GM10266 (cell line): ENCODE data around the gene GRPEL2.

Source experiments
- DNase-seq: peaks from one replicate; pipeline ENCODE4 v3.0.0; 2012; ENCODE audit errors: extremely low spot score
- TF ChIP-seq, protein P1 (sequence below): IDR thresholded peaks from 2 replicates; pipeline ENCODE4 v1.5.1; 2012; ENCODE audit warnings: mild to moderate bottlenecking, low read depth; ENCODE audit not compliant: control insufficient read depth, insufficient read depth; ENCODE audit errors: missing control alignments

The GRPEL2 gene

DNA sequence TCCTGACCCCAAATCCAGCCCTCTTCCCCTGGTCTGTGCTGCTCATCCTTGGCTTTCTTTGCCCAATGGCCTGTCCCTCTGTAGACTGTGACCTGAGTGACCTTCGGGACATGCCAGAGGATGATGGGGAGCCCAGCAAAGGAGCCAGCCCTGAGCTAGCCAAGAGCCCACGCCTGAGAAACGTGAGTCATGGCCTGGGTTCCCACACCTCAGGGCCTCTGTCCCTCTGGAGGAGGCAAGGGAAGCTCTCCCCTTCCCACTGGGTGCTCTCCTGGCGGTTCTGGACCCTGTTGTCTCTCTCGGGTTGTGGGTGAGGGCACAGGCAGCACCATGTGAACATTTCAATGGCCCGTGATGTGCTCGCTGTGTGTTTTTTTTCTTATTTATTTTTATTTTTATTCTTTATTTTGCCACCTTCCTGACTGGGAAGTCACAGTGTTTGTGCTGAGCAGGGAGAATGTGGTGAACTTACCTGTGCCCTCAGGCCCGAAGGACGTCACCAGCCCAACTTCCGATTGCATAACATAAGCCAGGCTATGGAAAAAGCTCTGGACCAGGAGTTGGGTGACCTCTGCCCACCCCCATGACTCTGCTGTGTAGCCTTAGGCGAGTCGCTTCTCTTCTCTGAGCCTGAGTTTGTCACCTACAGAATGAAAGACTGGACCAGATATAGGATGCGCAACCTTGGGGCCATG lies 44.1 kb upstream of the GRPEL2 start:
- TF ChIP-seq, protein P1, sequence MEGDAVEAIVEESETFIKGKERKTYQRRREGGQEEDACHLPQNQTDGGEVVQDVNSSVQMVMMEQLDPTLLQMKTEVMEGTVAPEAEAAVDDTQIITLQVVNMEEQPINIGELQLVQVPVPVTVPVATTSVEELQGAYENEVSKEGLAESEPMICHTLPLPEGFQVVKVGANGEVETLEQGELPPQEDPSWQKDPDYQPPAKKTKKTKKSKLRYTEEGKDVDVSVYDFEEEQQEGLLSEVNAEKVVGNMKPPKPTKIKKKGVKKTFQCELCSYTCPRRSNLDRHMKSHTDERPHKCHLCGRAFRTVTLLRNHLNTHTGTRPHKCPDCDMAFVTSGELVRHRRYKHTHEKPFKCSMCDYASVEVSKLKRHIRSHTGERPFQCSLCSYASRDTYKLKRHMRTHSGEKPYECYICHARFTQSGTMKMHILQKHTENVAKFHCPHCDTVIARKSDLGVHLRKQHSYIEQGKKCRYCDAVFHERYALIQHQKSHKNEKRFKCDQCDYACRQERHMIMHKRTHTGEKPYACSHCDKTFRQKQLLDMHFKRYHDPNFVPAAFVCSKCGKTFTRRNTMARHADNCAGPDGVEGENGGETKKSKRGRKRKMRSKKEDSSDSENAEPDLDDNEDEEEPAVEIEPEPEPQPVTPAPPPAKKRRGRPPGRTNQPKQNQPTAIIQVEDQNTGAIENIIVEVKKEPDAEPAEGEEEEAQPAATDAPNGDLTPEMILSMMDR = no peak
- no peak for DNase-seq

DNA sequence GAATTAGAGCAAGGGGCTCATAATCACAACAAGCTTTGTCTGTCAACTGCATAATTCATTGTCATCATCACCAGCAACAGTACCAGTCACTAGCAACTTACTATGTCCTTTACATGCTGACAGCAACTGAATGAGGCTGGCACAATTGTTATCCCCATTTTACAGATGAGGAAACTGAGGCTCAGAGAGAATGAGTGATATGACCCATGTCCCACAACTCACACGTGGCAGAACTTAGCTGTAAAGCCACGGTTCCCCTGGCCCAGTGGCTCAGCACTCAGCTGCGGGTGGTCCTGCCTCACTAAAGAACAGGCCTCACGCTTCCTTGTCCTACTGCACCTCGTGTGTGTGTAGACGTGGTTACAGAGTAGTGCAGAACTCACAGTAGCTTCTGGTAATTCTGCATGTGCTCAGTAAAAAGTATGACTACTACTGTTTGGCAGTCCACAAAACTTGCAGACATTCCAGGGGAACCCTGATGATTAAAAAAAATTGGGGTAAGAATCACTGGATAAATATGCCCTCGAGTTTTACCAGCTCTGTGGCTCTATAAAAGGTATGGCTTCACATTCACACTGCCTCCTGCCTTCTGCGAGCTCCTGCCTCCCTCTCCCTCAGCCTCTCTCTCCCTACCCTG lies 43.4 kb upstream of the GRPEL2 start:
- DNase-seq = no peak

DNA sequence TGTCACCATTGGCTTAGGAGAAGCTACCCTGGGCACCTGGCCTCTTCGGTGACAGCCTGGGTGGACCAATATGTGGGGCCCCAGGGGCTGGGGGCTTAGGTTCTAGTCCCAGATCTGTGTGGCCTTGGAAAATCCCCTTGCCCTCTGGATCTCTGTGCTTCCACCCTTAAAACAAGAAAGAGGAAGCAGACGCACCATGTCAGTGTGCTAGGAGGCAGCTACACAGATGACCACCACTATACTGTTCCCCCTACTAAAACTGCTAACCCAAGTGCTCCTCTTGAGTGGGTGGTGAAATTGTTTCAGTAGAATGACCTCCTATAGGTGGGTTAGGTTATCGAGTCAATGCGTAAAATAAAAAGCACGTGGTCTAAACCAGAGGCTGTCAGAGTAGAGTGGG lies 42.7 kb upstream of the GRPEL2 start:
- TF ChIP-seq, protein P1 = no peak
- no peak for DNase-seq

More for the DNA sequence above, 43.4 kb upstream of the GRPEL2 start:
- TF ChIP-seq, protein P1 = no peak

DNA sequence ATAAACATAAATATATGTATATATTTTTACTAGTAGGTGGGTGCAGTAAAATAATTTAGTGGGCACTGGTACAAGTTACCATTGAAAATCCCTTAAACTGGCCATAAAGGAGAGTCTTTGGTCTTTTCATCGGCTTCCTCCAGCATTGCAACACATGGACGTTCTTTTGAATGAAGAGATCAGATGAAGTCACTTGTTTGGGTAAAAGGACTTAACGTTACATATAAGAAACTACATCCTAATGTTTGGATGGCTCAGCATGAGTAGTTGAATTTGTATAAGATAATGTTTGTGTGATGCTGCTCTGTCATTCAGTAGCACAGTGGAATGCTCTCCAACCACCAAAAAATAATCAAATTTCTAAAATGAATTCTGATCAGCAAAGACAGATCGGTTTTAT lies 42.1 kb upstream of the GRPEL2 start:
- TF ChIP-seq, protein P1 = no peak
- DNase-seq = no peak

DNA sequence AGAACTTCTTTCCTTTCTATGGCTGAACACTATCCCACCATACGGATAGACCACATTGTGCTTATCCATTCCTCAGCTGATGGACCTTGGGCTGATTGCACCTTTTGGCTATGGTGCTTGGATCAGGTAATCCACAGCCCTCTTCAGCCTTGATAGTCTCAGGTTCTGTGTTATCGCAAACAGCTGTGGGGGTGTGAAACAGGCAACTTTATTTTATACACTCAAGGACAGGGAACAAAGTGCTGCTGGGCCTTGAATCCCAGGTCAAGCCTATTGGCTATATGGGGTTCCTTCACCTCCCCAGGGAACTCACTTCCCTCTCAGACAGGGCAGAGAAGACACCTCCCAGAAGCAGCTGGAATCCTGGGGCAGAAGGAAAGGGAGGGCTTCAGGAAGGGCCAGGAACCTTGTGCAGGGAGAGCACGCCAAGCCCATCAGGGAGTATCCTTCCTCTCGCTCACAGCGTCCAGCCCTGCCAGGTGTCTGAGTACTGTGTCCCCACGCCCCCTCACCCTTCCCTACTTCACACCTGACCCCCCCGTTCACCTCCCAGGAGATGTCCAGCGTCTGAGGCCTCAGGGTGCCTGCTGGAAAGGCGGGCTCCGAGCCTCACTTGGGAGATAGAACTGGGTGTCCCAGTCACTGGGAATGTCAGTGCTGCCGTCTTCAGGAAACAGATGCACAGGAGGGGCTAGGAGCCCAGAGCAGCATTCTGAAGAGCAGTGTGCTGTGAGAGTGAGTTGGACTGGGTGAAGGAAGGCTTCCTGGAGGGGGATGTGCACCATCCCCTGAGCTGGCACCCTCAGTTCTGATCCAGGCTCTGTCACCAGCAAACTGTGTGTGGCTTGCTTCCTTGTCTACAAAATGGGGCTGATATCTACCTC lies 40.9 kb upstream of the GRPEL2 start:
- no peak for DNase-seq
- TF ChIP-seq, protein P1 = no peak

DNA sequence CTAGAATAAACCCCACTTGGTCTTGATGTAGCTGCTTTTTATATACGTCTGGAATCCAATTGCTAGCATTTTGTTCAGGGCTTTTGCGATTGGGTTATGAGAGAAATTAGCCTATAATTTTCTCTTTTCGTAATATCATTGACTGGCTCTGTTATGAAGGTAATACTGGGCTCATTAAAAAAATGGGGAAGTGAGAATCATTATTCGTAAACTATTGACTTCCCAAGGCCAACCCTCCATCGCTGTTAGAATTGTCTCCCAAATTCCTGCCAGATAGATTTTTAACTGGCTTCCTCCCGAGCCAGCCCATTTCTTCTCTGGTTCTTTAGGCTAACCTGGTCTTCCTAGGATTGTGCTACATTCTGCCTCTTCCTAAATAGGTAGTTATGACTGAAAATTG lies 35.9 kb upstream of the GRPEL2 start:
- DNase-seq = no peak
- TF ChIP-seq, protein P1 = no peak
